Uterus (tissue), 4 donors: Measurements from ENCODE around the gene GALR1. TPM values are rescaled to one million over a fixed set of nuclear protein-coding genes. Genes with fewer than 3 reads are reported as not detected.

ENCODE experiments used
- DNase-seq, 2 donors: peaks; one replicate each; pipeline ENCODE4 v3.0.0-alpha.2; 2019 to 2020
- H3K27ac ChIP-seq, 2 donors: fragments of 200-600 bp; sonication (generic); 1 replicate in 1 of 2; 2 replicates in 1 of 2; pipeline ENCODE4 v1.5.1; 2016 to 2018
- H3K27me3 ChIP-seq, 2 donors: fragments of 200-600 bp; sonication (generic); one replicate each; pipeline ENCODE4 v1.5.1; 2018 to 2019; ENCODE audit warnings: control low read depth in 1 of 2
- H3K36me3 ChIP-seq, 2 donors: fragments of 200-600 bp; sonication (generic); one replicate each; pipeline ENCODE4 v1.5.1; 2019; ENCODE audit warnings: control low read depth in 1 of 2
- H3K4me1 ChIP-seq, 2 donors: fragments of 200-600 bp; sonication (generic); one replicate each; pipeline ENCODE4 v1.5.1; 2018 to 2019; ENCODE audit warnings: control low read depth in 1 of 2
- H3K4me3 ChIP-seq, 2 donors: fragments of 200-600 bp; sonication (generic); 1 replicate in 1 of 2; 2 replicates in 1 of 2; pipeline ENCODE4 v1.5.1; 2018 to 2019; ENCODE audit warnings: mild to moderate bottlenecking in 1 of 2
- H3K9me3 ChIP-seq, 2 donors: fragments of 200-600 bp; sonication (generic); one replicate each; pipeline ENCODE4 v1.5.1; 2019; ENCODE audit warnings: control low read depth in 1 of 2
- POLR2A ChIP-seq, 2 donors: fragments of 450-650 bp; IDR thresholded peaks; one replicate each; pipeline ENCODE4 v1.6.1; 2016; ENCODE audit warnings: antibody characterized with exemption in 2 of 2, mild to moderate bottlenecking in 1 of 2, moderate library complexity in 1 of 2
- intact Hi-C: fragments of 100-400 bp; cut with DNase I; formaldehyde crosslinking; loops from one replicate; pipeline ENCODE4 v1.15.1; 2023; ENCODE audit warnings: low total_unique reads
- total RNA-seq, 4 donors: library from RNA; depleted of rRNA in 3 of 4; stranded (reverse); fragments of >200 nt in 3 of 4; gene quantifications; one replicate each; pipeline versions ENCODE4 v1.1.0 to v1.2.4, GENCODE V29; 2014 to 2023
- TF ChIP-seq, protein P1 (sequence below), 4 experiments: fragments of 200-600 bp in 2 of 4; fragments of 450-650 bp in 2 of 4; sonication (generic) in 2 of 4; IDR thresholded peaks; one replicate each; pipeline ENCODE4 v1.5.1; 2016 to 2019; ENCODE audit warnings: antibody characterized with exemption in 4 of 4, mild to moderate bottlenecking in 2 of 4, moderate library complexity in 1 of 4
- donor health status: DM: yes; HTN: yes; CAD: no.

The GALR1 gene
- total RNA-seq, 4 donors from 2014 or later, result 0.21 TPM; not detected in 3

DNA sequence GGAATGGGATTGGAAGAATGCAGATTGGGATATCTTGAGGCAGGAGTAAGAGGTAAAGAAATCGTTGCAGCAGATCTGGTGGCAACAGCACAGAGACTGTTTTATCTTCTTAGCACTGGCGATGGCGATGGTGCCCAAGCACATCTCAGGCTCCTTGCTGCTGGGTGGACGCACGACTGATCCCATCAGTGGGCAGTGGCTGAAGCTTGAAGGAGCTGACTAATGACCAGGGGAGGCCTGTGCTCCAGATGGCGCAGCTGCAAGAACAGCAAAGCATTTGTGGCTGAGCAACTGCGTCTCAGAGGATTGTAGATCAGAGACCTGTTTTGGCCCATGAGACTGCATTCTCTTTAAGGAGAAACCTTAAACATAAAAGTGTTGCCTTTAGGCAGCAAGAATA, 54.6 kb downstream of the GALR1 start:
- Histone ChIP-seq H3K4me1 (no peaks in the 10 kb centered on the region), H3K27ac (no peak overlapping the region), H3K36me3 (no peaks in the 10 kb centered on the region), H3K4me3 (no peak overlapping the region), H3K27me3 (no peaks in the 10 kb centered on the region), H3K9me3 (no peaks in the 10 kb centered on the region)
- TF ChIP-seq, protein P1, sequence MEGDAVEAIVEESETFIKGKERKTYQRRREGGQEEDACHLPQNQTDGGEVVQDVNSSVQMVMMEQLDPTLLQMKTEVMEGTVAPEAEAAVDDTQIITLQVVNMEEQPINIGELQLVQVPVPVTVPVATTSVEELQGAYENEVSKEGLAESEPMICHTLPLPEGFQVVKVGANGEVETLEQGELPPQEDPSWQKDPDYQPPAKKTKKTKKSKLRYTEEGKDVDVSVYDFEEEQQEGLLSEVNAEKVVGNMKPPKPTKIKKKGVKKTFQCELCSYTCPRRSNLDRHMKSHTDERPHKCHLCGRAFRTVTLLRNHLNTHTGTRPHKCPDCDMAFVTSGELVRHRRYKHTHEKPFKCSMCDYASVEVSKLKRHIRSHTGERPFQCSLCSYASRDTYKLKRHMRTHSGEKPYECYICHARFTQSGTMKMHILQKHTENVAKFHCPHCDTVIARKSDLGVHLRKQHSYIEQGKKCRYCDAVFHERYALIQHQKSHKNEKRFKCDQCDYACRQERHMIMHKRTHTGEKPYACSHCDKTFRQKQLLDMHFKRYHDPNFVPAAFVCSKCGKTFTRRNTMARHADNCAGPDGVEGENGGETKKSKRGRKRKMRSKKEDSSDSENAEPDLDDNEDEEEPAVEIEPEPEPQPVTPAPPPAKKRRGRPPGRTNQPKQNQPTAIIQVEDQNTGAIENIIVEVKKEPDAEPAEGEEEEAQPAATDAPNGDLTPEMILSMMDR (IDR thresholded peaks at IDR 0.05), result no peak
- no peak for TF ChIP-seq POLR2A (IDR thresholded peaks at IDR 0.05)
- intact Hi-C loops, result no loop called here
- DNase-seq, result no peak

DNA sequence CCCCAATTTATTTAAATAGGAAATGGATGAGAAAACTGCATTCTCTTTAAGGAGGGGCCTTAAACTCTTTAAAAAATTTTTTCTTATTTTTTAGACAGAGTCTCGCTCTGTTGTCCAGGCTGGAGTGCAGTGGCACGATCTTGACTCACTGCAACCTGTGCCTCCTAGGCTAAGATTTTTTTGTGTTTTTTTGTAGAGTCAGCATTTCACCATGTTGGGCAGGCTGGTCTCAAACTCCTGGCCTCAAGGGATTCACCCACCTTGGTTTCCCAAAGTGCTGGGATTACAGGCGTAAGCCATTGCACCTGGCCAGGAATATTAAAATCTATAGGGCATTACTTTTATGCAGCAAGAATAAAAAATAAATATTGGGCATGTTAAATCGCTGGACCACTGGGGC, 56.0 kb downstream of the GALR1 start:
- no peaks in the 10 kb centered on the region for H3K27me3 ChIP-seq
- intact Hi-C loops, result no loop called here
- TF ChIP-seq, protein P1 (IDR thresholded peaks at IDR 0.05), result no peak
- TF ChIP-seq POLR2A (IDR thresholded peaks at IDR 0.05), result no peak
- no peak overlapping the region for H3K4me3 ChIP-seq
- no peaks in the 10 kb centered on the region for H3K36me3 ChIP-seq
- no peaks in the 10 kb centered on the region for H3K9me3 ChIP-seq
- no peak overlapping the region for H3K27ac ChIP-seq
- no peak for DNase-seq
- H3K4me1 ChIP-seq, result no peaks in the 10 kb centered on the region

DNA sequence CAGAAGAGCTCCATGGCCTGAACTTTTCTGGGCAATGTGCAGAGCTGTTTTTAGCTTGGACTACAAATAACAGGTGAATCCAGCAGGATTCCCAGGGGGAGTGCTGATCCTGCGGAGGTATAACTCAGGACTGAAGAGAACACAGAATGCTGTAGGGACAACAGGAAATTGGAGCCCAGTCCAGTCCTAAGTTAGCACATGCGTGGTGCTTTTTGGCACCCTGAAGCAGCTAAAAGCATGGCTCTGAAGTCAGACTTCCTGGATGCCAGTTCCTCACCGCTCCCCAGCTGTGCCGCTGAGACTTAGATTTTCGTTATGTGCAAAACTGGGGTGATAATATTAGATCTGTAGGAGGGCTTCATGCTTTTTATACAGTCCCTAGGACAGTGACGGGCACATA, 58.6 kb downstream of the GALR1 start:
- no peaks in the 10 kb centered on the region for H3K36me3 ChIP-seq
- H3K4me3 ChIP-seq, result no peak overlapping the region
- H3K9me3 ChIP-seq, result no peaks in the 10 kb centered on the region
- no peak for DNase-seq
- H3K27ac ChIP-seq, result no peak overlapping the region
- TF ChIP-seq, protein P1 (IDR thresholded peaks at IDR 0.05), result no peak
- TF ChIP-seq POLR2A (IDR thresholded peaks at IDR 0.05), result no peak
- intact Hi-C loops, result no loop called here
- no peaks in the 10 kb centered on the region for H3K27me3 ChIP-seq
- H3K4me1 ChIP-seq, result no peaks in the 10 kb centered on the region

DNA sequence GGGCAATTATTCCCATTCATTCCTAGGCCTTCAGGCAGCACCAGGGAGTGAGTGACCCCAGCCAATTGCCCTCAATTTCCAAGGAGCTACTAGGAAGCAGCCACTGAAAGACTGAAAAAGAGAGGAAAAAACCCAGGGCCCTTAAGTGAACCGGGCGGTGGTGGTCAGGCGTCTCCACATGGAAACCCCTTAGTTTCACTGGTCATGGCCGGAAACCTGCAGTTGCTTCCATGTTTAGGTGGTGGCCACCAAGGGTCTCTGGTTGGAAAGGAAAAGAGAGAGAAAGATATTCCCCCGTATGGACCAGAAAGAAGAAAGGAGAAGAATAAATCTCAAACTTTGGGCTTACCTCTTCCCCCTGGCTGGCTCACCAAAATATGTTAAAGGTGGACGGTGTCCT, 64.9 kb downstream of the GALR1 start:
- Histone ChIP-seq H3K9me3 (no peaks in the 10 kb centered on the region), H3K4me3 (no peak overlapping the region), H3K36me3 (no peaks in the 10 kb centered on the region), H3K4me1 (no peaks in the 10 kb centered on the region), H3K27ac (no peak overlapping the region), H3K27me3 (no peaks in the 10 kb centered on the region)
- intact Hi-C loops, result no loop called here
- DNase-seq, result no peak
- TF ChIP-seq, protein P1 (IDR thresholded peaks at IDR 0.05), result no peak
- TF ChIP-seq POLR2A (IDR thresholded peaks at IDR 0.05), result no peak

DNA sequence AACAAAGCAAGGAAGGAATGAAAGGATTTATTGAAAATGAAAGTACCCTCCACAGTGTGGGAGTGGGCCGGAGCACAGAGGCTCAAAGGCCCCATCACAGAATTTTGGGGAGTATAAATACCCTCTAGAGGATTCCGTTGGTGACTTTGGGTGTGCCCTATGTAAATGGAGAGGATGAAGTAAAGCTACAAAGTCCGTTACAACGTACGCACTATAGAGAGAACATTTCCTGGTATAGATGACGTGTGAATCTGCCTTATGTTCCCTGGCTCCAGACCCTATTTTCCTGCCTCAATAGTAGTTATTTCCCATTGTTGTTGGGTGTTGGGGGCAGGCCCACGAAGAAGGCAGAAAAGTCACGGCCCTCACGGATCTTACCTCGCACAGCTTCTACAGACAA, 65.3 kb downstream of the GALR1 start:
- no peak for DNase-seq
- no peak overlapping the region for H3K4me3 ChIP-seq
- H3K36me3 ChIP-seq, result no peaks in the 10 kb centered on the region
- no peak for TF ChIP-seq POLR2A (IDR thresholded peaks at IDR 0.05)
- TF ChIP-seq, protein P1 (IDR thresholded peaks at IDR 0.05), result no peak
- no peaks in the 10 kb centered on the region for H3K9me3 ChIP-seq
- H3K4me1 ChIP-seq, result no peaks in the 10 kb centered on the region
- intact Hi-C loops, result no loop called here
- no peaks in the 10 kb centered on the region for H3K27me3 ChIP-seq
- H3K27ac ChIP-seq, result no peak overlapping the region
